Vagina (tissue), 2 donors: ENCODE data around the gene TROAP.

Experiments used
- CTCF ChIP-seq, 3 experiments: fragments of 450-650 bp in 2 of 3; fragments of 200-600 bp in 1 of 3; sonication (generic) in 1 of 3; IDR thresholded peaks; one replicate each; pipeline ENCODE4 v1.5.1; 2017 to 2019; ENCODE audit warnings: antibody characterized with exemption in 3 of 3, mild to moderate bottlenecking in 2 of 3, moderate library complexity in 2 of 3
- POLR2A ChIP-seq, 2 donors: fragments of 450-650 bp; IDR thresholded peaks; one replicate each; pipeline ENCODE4 v1.6.1; 2017; ENCODE audit warnings: antibody characterized with exemption in 2 of 2, mild to moderate bottlenecking in 2 of 2, moderate library complexity in 2 of 2
- POLR2AphosphoS5 ChIP-seq, 2 donors: sonication (generic); formaldehyde crosslinking; IDR thresholded peaks; one replicate each; pipeline ENCODE4 v1.9.0; 2017; ENCODE audit warnings: antibody characterized with exemption in 2 of 2, mild to moderate bottlenecking in 2 of 2, low read depth in 1 of 2; ENCODE audit not compliant: insufficient read depth in 1 of 2

GRCh38 chr12:49366096-49366651, 43.1 kb downstream of the TROAP start:
- no peak for TF ChIP-seq POLR2A (IDR thresholded peaks at IDR 0.05)
- no peak for TF ChIP-seq CTCF (IDR thresholded peaks at IDR 0.05)
- no peak for TF ChIP-seq POLR2AphosphoS5 (IDR thresholded peaks at IDR 0.05; ENCODE audit: insufficient read depth in 1 of 2, low read depth in 1 of 2)
